Activated T-helper 9 cell treated with anti-CD3 and anti-CD28 coated beads, Interleukin-2, amount 50 U/mL, for 16 hours (primary cell): ENCODE results near the gene ALS2.
"Not testable (repeated sequence)": the region's sequence is repeated elsewhere in the genome, so short reads cannot be mapped to it uniquely, and the experiment has no call there.

Source experiments
- DNase-seq: peaks from one replicate; pipeline ENCODE4 v3.0.0-alpha.2; 2020; ENCODE audit warnings: low read depth

Gene ALS2

GRCh38 chr2:201780674-201781493, at the start of gene ALS2:
TSS of gene ALS2 (minus strand) at chr2:201780933. CDS start at chr2:201768885, 12,048 bp downstream.
- DNase-seq = peak; percentile 87

- no peak for DNase-seq
These were observed 47.5 kb upstream of the ALS2 start for GRCh38 chr2:201828220-201828619.

GRCh38 chr2:201827621-201828020, 46.9 kb upstream of the ALS2 start:
- no peak for DNase-seq

- no peak for DNase-seq
These were observed 43.5 kb upstream of the ALS2 start for GRCh38 chr2:201824212-201824611.

- DNase-seq = no peak
These were observed 40.3 kb upstream of the ALS2 start for GRCh38 chr2:201821080-201821479.

GRCh38 chr2:201820383-201821007, 39.8 kb upstream of the ALS2 start:
- DNase-seq = no peak

GRCh38 chr2:201816657-201817575, 36.2 kb upstream of the ALS2 start:
- no peak for DNase-seq

GRCh38 chr2:201813996-201814760, 33.4 kb upstream of the ALS2 start:
- no peak for DNase-seq

GRCh38 chr2:201810604-201811003, 29.9 kb upstream of the ALS2 start:
- not testable (repeated sequence) for DNase-seq

- no peak for DNase-seq
These were observed 28.9 kb upstream of the ALS2 start for GRCh38 chr2:201809633-201810032.

GRCh38 chr2:201808027-201808426, 27.3 kb upstream of the ALS2 start:
- no peak for DNase-seq

- no peak for DNase-seq
These were observed 26.8 kb upstream of the ALS2 start for GRCh38 chr2:201807452-201807999.

GRCh38 chr2:201806442-201807170, 25.9 kb upstream of the ALS2 start, which contains the start of gene CDK15:
TSS of gene CDK15 (plus strand) at chr2:201806537. CDS start at chr2:201806665, 128 bp downstream.
- DNase-seq = no peak

- DNase-seq = not testable (repeated sequence)
These were observed 18.2 kb upstream of the ALS2 start for GRCh38 chr2:201798914-201799285.

- DNase-seq = no peak
These were observed 17.6 kb upstream of the ALS2 start for GRCh38 chr2:201798252-201798913.

GRCh38 chr2:201797175-201797840, 16.6 kb upstream of the ALS2 start:
- no peak for DNase-seq

GRCh38 chr2:201796478-201796865, 15.7 kb upstream of the ALS2 start:
- no peak for DNase-seq

- DNase-seq = no peak
These were observed 15.1 kb upstream of the ALS2 start for GRCh38 chr2:201795607-201796477.

GRCh38 chr2:201794294-201794693, 13.6 kb upstream of the ALS2 start:
- no peak for DNase-seq
